Natural killer cell (primary cell): ENCODE data around the gene AKAP6. TPM values are rescaled to one million over a fixed set of nuclear protein-coding genes. Genes with fewer than 3 reads are reported as not detected.

ENCODE experiments used
- ATAC-seq, 3 donors: fragments of 150-1000 bp in 2 of 3; fragments of 200-7000 bp in 1 of 3; cut with Tn5 transposase; 1 replicate in 1 of 3; 2 replicates in 2 of 3; pipeline ENCODE4 v1.10.0; 2021; ENCODE audit warnings: mild to moderate bottlenecking in 2 of 3, moderate library complexity in 2 of 3
- DNase-seq, 2 donors: peaks; one replicate each; pipeline versions ENCODE4 v3.0.0 to v3.0.0-alpha.2; 2013 to 2021; ENCODE audit warnings: mixed read lengths in 1 of 2
- H3K27ac ChIP-seq: one replicate; pipeline ENCODE4 v1.5.1; 2013; ENCODE audit warnings: mild to moderate bottlenecking, low read length
- H3K27me3 ChIP-seq: one replicate; pipeline ENCODE4 v1.6.1; 2013; ENCODE audit warnings: low read length; ENCODE audit not compliant: control insufficient read depth, insufficient read depth
- H3K36me3 ChIP-seq: one replicate; pipeline ENCODE4 v1.6.1; 2013; ENCODE audit warnings: low read length; ENCODE audit not compliant: control insufficient read depth, insufficient read depth
- H3K4me1 ChIP-seq: one replicate; pipeline ENCODE4 v1.6.1; 2013; ENCODE audit warnings: low read length; ENCODE audit not compliant: control insufficient read depth, insufficient read depth
- H3K4me3 ChIP-seq: one replicate; pipeline ENCODE4 v1.5.1; 2013; ENCODE audit warnings: low read length
- H3K9me3 ChIP-seq: one replicate; pipeline ENCODE4 v1.6.1; 2013; ENCODE audit warnings: low read length; ENCODE audit not compliant: control insufficient read depth, insufficient read depth
- H3K27ac Mint-ChIP-seq, 2 donors: one replicate each; pipeline ENCODE4 v1.8.0; 2022; ENCODE audit warnings: mild to moderate bottlenecking in 2 of 2, mixed read lengths in 2 of 2, moderate library complexity in 1 of 2
- H3K27me3 Mint-ChIP-seq, 2 donors: one replicate each; pipeline ENCODE4 v1.8.0; 2022; ENCODE audit warnings: low read depth in 2 of 2, mixed read lengths in 2 of 2
- H3K36me3 Mint-ChIP-seq: one replicate; pipeline ENCODE4 v1.8.0; 2022; ENCODE audit warnings: mixed read lengths
- H3K4me1 Mint-ChIP-seq, 2 donors: one replicate each; pipeline ENCODE4 v1.8.0; 2022; ENCODE audit warnings: mixed read lengths in 2 of 2
- H3K4me3 Mint-ChIP-seq: one replicate; pipeline ENCODE4 v1.8.0; 2022; ENCODE audit warnings: mild to moderate bottlenecking, moderate library complexity, mixed read lengths
- H3K9me3 Mint-ChIP-seq, 2 donors: one replicate each; pipeline ENCODE4 v1.8.0; 2022; ENCODE audit warnings: mixed read lengths in 2 of 2
- WGBS: methylation state at CpG from one replicate; pipeline ENCODE4 v1.1.7; 2013; ENCODE audit warnings: missing lambda C conversion rate; ENCODE audit not compliant: insufficient coverage; 5-methylcytosine and 5-hydroxymethylcytosine counted together
- intact Hi-C: fragments of 100-400 bp; cut with micrococcal nuclease; formaldehyde crosslinking; loops from one replicate; pipeline ENCODE4 v1.14.2; 2022
- total RNA-seq, 4 donors: library from RNA; stranded (reverse); fragments of 120-200 nt in 1 of 4; gene quantifications; one replicate each; pipeline versions ENCODE4 v1.2.3 to v1.2.4, GENCODE V29; 2013 to 2022
- TF ChIP-seq, protein P1 (sequence below): fragments of 200-600 bp; IDR thresholded peaks from one replicate; pipeline ENCODE4 v1.8.0; 2022; ENCODE audit warnings: antibody characterized with exemption

Gene AKAP6
- total RNA-seq, 3 donors from 2014 or later (not counting 1 experiment from before 2014, with no cell fraction given) = 0.21 to 1.3 (median 0.80) TPM

DNA sequence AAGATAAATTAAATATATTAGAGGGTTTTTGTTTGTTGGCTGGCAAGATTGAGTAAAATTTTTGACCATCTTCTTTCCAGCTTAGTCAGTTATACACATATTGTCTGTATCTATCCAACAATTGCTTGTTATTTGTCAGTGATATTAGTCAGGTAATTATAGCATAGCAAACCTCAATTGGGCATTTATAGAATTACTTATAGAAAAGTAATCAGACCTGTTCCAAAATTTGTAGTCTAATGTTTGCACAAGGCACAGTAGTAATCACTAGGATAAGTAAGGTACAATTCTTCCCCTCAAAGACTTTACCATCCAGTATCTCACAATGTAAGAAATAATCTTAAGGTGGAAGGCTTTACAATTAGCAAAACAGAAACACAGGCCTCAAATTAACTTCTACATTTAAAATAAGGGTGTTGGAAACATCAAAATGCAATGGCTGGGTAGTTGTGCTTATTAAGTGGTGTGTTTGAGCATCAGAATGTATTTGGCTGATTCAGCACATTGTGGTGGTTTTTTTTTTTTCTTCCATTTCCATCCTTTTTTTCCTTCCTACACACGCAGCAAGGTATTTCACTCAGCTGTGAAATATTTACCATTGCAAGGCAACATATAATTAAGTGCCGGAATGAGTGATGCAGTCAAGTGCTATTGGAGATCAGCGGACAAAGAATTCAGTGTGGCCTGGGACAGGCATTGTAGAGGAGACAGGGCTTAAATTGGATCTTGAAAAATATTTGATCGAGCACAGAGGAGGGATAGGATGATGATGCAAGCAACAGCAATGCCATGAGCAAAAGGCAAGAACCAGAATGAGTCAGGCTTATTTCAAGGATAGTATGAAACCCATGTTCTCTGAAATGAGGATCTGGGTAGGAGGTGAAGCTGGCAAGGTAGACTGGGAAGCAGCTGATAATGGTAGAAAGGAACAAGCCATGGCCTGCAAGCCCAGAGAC is 178.2 kb downstream of the AKAP6 start:
- H3K36me3 ChIP-seq = no peaks in the 10 kb centered on the region
- no peak overlapping the region for H3K4me3 ChIP-seq
- Mint-ChIP-seq H3K9me3 (no peaks in the 10 kb centered on the region), H3K27ac (no peak overlapping the region), H3K4me1 (no peaks in the 10 kb centered on the region), H3K27me3 (no peaks in the 10 kb centered on the region), H3K4me3 (no peak overlapping the region), H3K36me3 (no peaks in the 10 kb centered on the region)
- no peaks in the 10 kb centered on the region for H3K9me3 ChIP-seq
- TF ChIP-seq, protein P1, sequence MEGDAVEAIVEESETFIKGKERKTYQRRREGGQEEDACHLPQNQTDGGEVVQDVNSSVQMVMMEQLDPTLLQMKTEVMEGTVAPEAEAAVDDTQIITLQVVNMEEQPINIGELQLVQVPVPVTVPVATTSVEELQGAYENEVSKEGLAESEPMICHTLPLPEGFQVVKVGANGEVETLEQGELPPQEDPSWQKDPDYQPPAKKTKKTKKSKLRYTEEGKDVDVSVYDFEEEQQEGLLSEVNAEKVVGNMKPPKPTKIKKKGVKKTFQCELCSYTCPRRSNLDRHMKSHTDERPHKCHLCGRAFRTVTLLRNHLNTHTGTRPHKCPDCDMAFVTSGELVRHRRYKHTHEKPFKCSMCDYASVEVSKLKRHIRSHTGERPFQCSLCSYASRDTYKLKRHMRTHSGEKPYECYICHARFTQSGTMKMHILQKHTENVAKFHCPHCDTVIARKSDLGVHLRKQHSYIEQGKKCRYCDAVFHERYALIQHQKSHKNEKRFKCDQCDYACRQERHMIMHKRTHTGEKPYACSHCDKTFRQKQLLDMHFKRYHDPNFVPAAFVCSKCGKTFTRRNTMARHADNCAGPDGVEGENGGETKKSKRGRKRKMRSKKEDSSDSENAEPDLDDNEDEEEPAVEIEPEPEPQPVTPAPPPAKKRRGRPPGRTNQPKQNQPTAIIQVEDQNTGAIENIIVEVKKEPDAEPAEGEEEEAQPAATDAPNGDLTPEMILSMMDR = no peak
- H3K4me1 ChIP-seq = no peaks in the 10 kb centered on the region
- intact Hi-C loops = no loop called here
- no peak overlapping the region for H3K27ac ChIP-seq
- no peaks in the 10 kb centered on the region for H3K27me3 ChIP-seq
- WGBS = 90% methylated on average over 4 of the region's 4 CpGs
- DNase-seq = no peak
- ATAC-seq = no peak

DNA sequence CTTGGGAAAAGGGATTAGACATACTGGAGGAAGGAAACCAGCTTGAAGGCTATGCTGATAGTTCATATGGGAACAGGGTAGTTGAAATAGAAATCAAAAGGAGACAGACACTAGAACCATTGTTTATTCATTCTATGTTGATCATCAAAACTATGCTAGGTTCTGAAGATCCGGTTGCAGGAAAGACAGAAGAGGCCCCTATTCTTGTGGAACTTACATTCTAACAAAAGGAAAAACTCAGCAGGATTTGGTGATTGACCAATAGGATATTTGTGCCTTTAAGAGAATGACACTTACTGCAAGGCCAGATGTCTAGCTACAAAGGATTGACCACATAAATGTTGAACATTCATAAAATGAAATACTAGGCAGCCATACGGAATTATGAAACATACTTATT is 179.2 kb downstream of the AKAP6 start:
- Histone ChIP-seq H3K27ac (no peak overlapping the region), H3K27me3 (no peaks in the 10 kb centered on the region), H3K4me1 (no peaks in the 10 kb centered on the region), H3K9me3 (no peaks in the 10 kb centered on the region), H3K4me3 (no peak overlapping the region), H3K36me3 (no peaks in the 10 kb centered on the region)
- Mint-ChIP-seq H3K36me3 (no peaks in the 10 kb centered on the region), H3K9me3 (no peaks in the 10 kb centered on the region), H3K4me1 (no peaks in the 10 kb centered on the region), H3K27me3 (no peaks in the 10 kb centered on the region), H3K4me3 (no peak overlapping the region), H3K27ac (no peak overlapping the region)
- 100% methylated on average over 1 of the region's 2 CpGs for WGBS
- TF ChIP-seq, protein P1 = no peak
- no peak for DNase-seq
- no peak for ATAC-seq
- intact Hi-C loops = no loop called here

DNA sequence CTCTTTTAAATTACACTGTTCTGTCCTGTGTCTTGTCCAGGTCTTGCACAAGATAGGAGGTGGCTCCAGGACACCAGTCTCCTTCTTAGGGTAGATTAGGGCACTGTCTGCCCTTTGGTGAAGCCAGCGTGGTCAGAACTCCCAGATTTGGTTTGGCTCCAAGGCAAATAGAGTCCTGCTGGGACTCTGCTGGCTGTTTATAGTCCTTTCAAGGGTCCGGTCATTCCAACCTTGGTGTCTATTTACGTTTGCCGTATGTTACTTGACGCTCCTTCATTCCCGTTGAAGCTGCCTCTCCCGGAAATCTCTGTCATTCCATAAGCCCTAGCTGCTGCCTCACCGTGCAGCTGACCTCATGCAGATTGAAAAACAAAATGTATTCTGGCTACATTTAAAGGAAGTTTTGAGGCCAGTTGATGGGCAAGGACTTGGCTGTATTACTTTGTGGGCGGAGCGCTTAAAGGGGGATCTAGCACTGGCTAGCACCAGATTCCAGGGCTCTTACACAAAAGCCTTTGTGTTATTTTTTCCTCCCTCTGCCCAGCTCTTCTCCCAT is 180.6 kb downstream of the AKAP6 start:
- H3K27me3 Mint-ChIP-seq = no peaks in the 10 kb centered on the region
- ATAC-seq = no peak
- H3K27ac Mint-ChIP-seq = no peak overlapping the region
- 93% methylated on average over 10 of the region's 10 CpGs for WGBS
- Histone ChIP-seq H3K4me3 (no peak overlapping the region), H3K36me3 (no peaks in the 10 kb centered on the region), H3K27ac (no peak overlapping the region), H3K9me3 (no peaks in the 10 kb centered on the region), H3K27me3 (no peaks in the 10 kb centered on the region), H3K4me1 (no peaks in the 10 kb centered on the region)
- no peaks in the 10 kb centered on the region for H3K9me3 Mint-ChIP-seq
- no peak overlapping the region for H3K4me3 Mint-ChIP-seq
- no peak for DNase-seq
- no peaks in the 10 kb centered on the region for H3K4me1 Mint-ChIP-seq
- no peaks in the 10 kb centered on the region for H3K36me3 Mint-ChIP-seq
- intact Hi-C loops = no loop called here
- TF ChIP-seq, protein P1 = no peak
